H9 (cell line): ENCODE results near the gene RB1. TPM values are rescaled to one million over a fixed set of nuclear protein-coding genes. Genes with fewer than 3 reads are reported as not detected.

Source experiments
- DNase-seq: peaks from one replicate; pipeline ENCODE4 v3.0.0-alpha.2; 2017
- H2AFZ ChIP-seq: one replicate; pipeline ENCODE4 v1.6.1; 2013; ENCODE audit warnings: mild to moderate bottlenecking, low read length, control low read depth, moderate library complexity
- H2AK5ac ChIP-seq: 2 replicates; pipeline ENCODE4 v1.6.1; 2013; ENCODE audit warnings: low read length, control low read depth, mixed read lengths; ENCODE audit not compliant: insufficient read length
- H2BK120ac ChIP-seq: one replicate; pipeline ENCODE4 v1.6.1; 2013; ENCODE audit warnings: low read depth, mild to moderate bottlenecking, low read length, control low read depth, inconsistent platforms; ENCODE audit not compliant: poor library complexity, severe bottlenecking
- H2BK12ac ChIP-seq: 2 replicates; pipeline ENCODE4 v1.6.1; 2013; ENCODE audit warnings: low read length, control low read depth, mixed read lengths, low read depth; ENCODE audit not compliant: insufficient read length
- H2BK15ac ChIP-seq: 2 replicates; pipeline ENCODE4 v1.6.1; 2013; ENCODE audit warnings: low read depth, low read length, control low read depth
- H2BK20ac ChIP-seq: one replicate; pipeline ENCODE4 v1.6.1; 2013; ENCODE audit warnings: low read depth, mild to moderate bottlenecking, low read length, control low read depth, inconsistent platforms; ENCODE audit not compliant: poor library complexity, severe bottlenecking
- H2BK5ac ChIP-seq: 2 replicates; pipeline ENCODE4 v1.6.1; 2013; ENCODE audit warnings: low read length, control low read depth, mixed read lengths; ENCODE audit not compliant: insufficient read length
- H3K14ac ChIP-seq: 2 replicates; pipeline ENCODE4 v1.6.1; 2013; ENCODE audit warnings: low read length, control low read depth; ENCODE audit not compliant: insufficient read depth
- H3K18ac ChIP-seq: 2 replicates; pipeline ENCODE4 v1.6.1; 2013; ENCODE audit warnings: low read depth, mild to moderate bottlenecking, mixed read lengths, low read length, control low read depth; ENCODE audit not compliant: insufficient read length
- H3K23ac ChIP-seq: 2 replicates; pipeline ENCODE4 v1.6.1; 2013; ENCODE audit warnings: low read length, control low read depth, mixed read lengths, low read depth; ENCODE audit not compliant: insufficient read length
- H3K23me2 ChIP-seq: 2 replicates; pipeline ENCODE4 v1.6.1; 2013; ENCODE audit warnings: low read depth, mild to moderate bottlenecking, mixed read lengths, low read length, control low read depth; ENCODE audit not compliant: insufficient read length, poor library complexity, severe bottlenecking
- H3K27ac ChIP-seq: 2 replicates; pipeline ENCODE4 v1.5.1; 2013; ENCODE audit warnings: low read length, control low read depth, mixed read lengths, low read depth; ENCODE audit not compliant: insufficient read length
- H3K27me3 ChIP-seq: 2 replicates; pipeline ENCODE4 v1.6.1; 2013; ENCODE audit warnings: low read length, control low read depth, inconsistent platforms; ENCODE audit not compliant: insufficient read depth
- H3K4ac ChIP-seq: 2 replicates; pipeline ENCODE4 v1.6.1; 2013; ENCODE audit warnings: low read depth, mild to moderate bottlenecking, control low read depth, inconsistent platforms, low read length, moderate library complexity
- H3K4me1 ChIP-seq: 2 replicates; pipeline ENCODE4 v1.6.1; 2013; ENCODE audit warnings: low read length, control low read depth, inconsistent platforms; ENCODE audit not compliant: insufficient read depth
- H3K4me2 ChIP-seq: 2 replicates; pipeline ENCODE4 v1.6.1; 2013; ENCODE audit warnings: low read length, control low read depth, mixed read lengths; ENCODE audit not compliant: insufficient read length, insufficient read depth
- H3K56ac ChIP-seq: 2 replicates; pipeline ENCODE4 v1.6.1; 2013; ENCODE audit warnings: low read depth, mild to moderate bottlenecking, mixed read lengths, low read length, control low read depth; ENCODE audit not compliant: insufficient read length
- H3K79me1 ChIP-seq: 2 replicates; pipeline ENCODE4 v1.6.1; 2013; ENCODE audit warnings: low read depth, mild to moderate bottlenecking, moderate library complexity, low read length, control low read depth, inconsistent platforms; ENCODE audit not compliant: insufficient read depth, poor library complexity, severe bottlenecking
- H3K79me2 ChIP-seq: 2 replicates; pipeline ENCODE4 v1.6.1; 2013; ENCODE audit warnings: low read length, control low read depth, inconsistent platforms; ENCODE audit not compliant: insufficient read depth
- H3K9ac ChIP-seq: 2 replicates; pipeline ENCODE4 v1.6.1; 2013; ENCODE audit warnings: low read length, control low read depth, mixed read lengths; ENCODE audit not compliant: insufficient read length; ENCODE audit errors: extremely low read depth
- H3K9me3 ChIP-seq: one replicate; pipeline ENCODE4 v1.6.1; 2013; ENCODE audit warnings: low read depth, low read length, inconsistent platforms; ENCODE audit not compliant: control insufficient read depth
- H3T11ph ChIP-seq: one replicate; pipeline ENCODE4 v1.6.1; 2013; ENCODE audit warnings: mild to moderate bottlenecking, low read length, control low read depth, inconsistent platforms
- H4K20me1 ChIP-seq: one replicate; pipeline ENCODE4 v1.6.1; 2013; ENCODE audit not compliant: control insufficient read depth, insufficient read length, insufficient read depth
- H4K5ac ChIP-seq: 2 replicates; pipeline ENCODE4 v1.6.1; 2013; ENCODE audit warnings: low read depth, mild to moderate bottlenecking, mixed read lengths, low read length, control low read depth; ENCODE audit not compliant: insufficient read length
- H4K8ac ChIP-seq: replicated peaks from 2 replicates; pipeline ENCODE4 v1.6.1; 2013; ENCODE audit warnings: low read length, control low read depth, mixed read lengths, low read depth; ENCODE audit not compliant: insufficient read length
- H4K91ac ChIP-seq: 2 replicates; pipeline ENCODE4 v1.6.1; 2013; ENCODE audit warnings: low read depth, mild to moderate bottlenecking, moderate library complexity, mixed read lengths, low read length, control low read depth; ENCODE audit not compliant: insufficient read length
- H3K27ac Mint-ChIP-seq, 3 experiments: 2 replicates in 2 of 3; 3 replicates in 1 of 3; pipeline ENCODE4 v1.8.0; 2020 to 2021; ENCODE audit warnings: mixed read lengths in 3 of 3, mild to moderate bottlenecking in 1 of 3, moderate library complexity in 1 of 3
- H3K27me3 Mint-ChIP-seq: 2 replicates; pipeline ENCODE4 v1.8.0; 2021; ENCODE audit warnings: low read depth, mild to moderate bottlenecking, moderate library complexity, mixed read lengths
- H3K36me3 Mint-ChIP-seq, 3 experiments: 2 replicates in 2 of 3; 3 replicates in 1 of 3; pipeline ENCODE4 v1.8.0; 2020 to 2021; ENCODE audit warnings: low read depth in 3 of 3, mixed read lengths in 3 of 3; ENCODE audit not compliant: insufficient read depth in 1 of 3
- H3K4me1 Mint-ChIP-seq, 2 experiments: 2 replicates each; pipeline ENCODE4 v1.8.0; 2020; ENCODE audit warnings: mixed read lengths in 2 of 2
- H3K4me3 Mint-ChIP-seq, 2 experiments: 2 replicates in 1 of 2; 3 replicates in 1 of 2; pipeline ENCODE4 v1.8.0; 2020 to 2021; ENCODE audit warnings: mild to moderate bottlenecking in 2 of 2, mixed read lengths in 2 of 2, moderate library complexity in 1 of 2
- H3K9me3 Mint-ChIP-seq, 2 experiments: 2 replicates in 1 of 2; 3 replicates in 1 of 2; pipeline ENCODE4 v1.8.0; 2020; ENCODE audit warnings: mild to moderate bottlenecking in 2 of 2, mixed read lengths in 2 of 2, moderate library complexity in 1 of 2
- CTCF ChIP-seq: fragments of 200-600 bp; sonication (generic); conservative IDR thresholded peaks from 3 replicates; pipeline ENCODE4 v1.8.0; 2021; ENCODE audit warnings: antibody characterized with exemption, mild to moderate bottlenecking
- WGBS: extraction: QIAGEN DNeasy Blood & Tissue Kit; methylation state at CpG from one replicate; pipeline ENCODE4 v1.1.7; 2013; ENCODE audit warnings: missing lambda C conversion rate, low lambda C conversion rate, mixed read lengths; ENCODE audit not compliant: insufficient read length; ENCODE audit errors: extremely low coverage; 5-methylcytosine and 5-hydroxymethylcytosine counted together
- total RNA-seq: library from RNA; stranded (reverse); gene quantifications from 2 replicates; pipeline ENCODE4 v1.2.1, GENCODE V29; 2021

Gene RB1
- total RNA-seq, 1 experiment from 2014 or later, result 20.5 TPM

GRCh38 chr13:48475230-48475629 is 171.7 kb downstream of the RB1 start:
- Mint-ChIP-seq H3K4me3 (no peak overlapping the region), H3K36me3 (no peaks in the 10 kb centered on the region), H3K27ac (0 out of 7 replicates have a peak overlapping the region, but pooled peaks of 1 of the 3 experiments have one; percentile 70), H3K9me3 (no peaks in the 10 kb centered on the region), H3K4me1 (no peaks in the 10 kb centered on the region), H3K27me3 (no peaks in the 10 kb centered on the region; the same call in 1 of the 2 replicates)
- no peaks in the 10 kb centered on the region for H3K23me2 ChIP-seq
- no peak overlapping the region for H2BK15ac ChIP-seq
- no peak overlapping the region for H3K9ac ChIP-seq
- no peak overlapping the region for H2BK12ac ChIP-seq
- no peak overlapping the region for H3K23ac ChIP-seq
- DNase-seq, result no peak
- H3K27ac ChIP-seq, result no peak overlapping the region
- H3K9me3 ChIP-seq, result no peaks in the 10 kb centered on the region
- no peak overlapping the region for H4K8ac ChIP-seq
- H3K56ac ChIP-seq, result no peak overlapping the region
- WGBS, result no CpG with 5 or more reads among the region's 2 CpGs
- no peak overlapping the region for H2BK120ac ChIP-seq
- no peak overlapping the region for H4K91ac ChIP-seq
- no peak overlapping the region for H3K4ac ChIP-seq
- no peak overlapping the region for H3T11ph ChIP-seq
- H2AFZ ChIP-seq, result no peak overlapping the region
- H3K4me2 ChIP-seq, result no peak overlapping the region
- no peaks in the 10 kb centered on the region for H3K27me3 ChIP-seq
- H3K79me1 ChIP-seq, result no peaks in the 10 kb centered on the region
- no peak overlapping the region for H3K18ac ChIP-seq
- TF ChIP-seq CTCF, result 0 out of 3 replicates have a peak, but pooled peaks have one; percentile 15
- H3K14ac ChIP-seq, result no peak overlapping the region
- no peak overlapping the region for H2AK5ac ChIP-seq
- no peaks in the 10 kb centered on the region for H4K20me1 ChIP-seq
- H2BK5ac ChIP-seq, result no peak overlapping the region
- H3K4me1 ChIP-seq, result no peaks in the 10 kb centered on the region
- H2BK20ac ChIP-seq, result no peak overlapping the region
- no peaks in the 10 kb centered on the region for H3K79me2 ChIP-seq
- H4K5ac ChIP-seq, result no peak overlapping the region
